HG03066 (cell line): ENCODE data around the gene PIF1.
"Not testable (repeated sequence)": the region's sequence is repeated elsewhere in the genome, so short reads cannot be mapped to it uniquely, and the experiment has no call there.

Experiments
- ATAC-seq: cut with Tn5 transposase; IDR thresholded peaks from one replicate; pipeline ENCODE4 v1.9.1; 2021; ENCODE audit warnings: low read depth; ENCODE audit not compliant: unreplicated experiment

PIF1 gene

GRCh38 chr15:64847876-64848716 lies 22.6 kb upstream of the PIF1 start:
- no peak for ATAC-seq

GRCh38 chr15:64847448-64847847 lies 22.0 kb upstream of the PIF1 start:
- no peak for ATAC-seq

GRCh38 chr15:64847016-64847415 lies 21.6 kb upstream of the PIF1 start:
- ATAC-seq, result no peak

- ATAC-seq, result no peak
Measured at GRCh38 chr15:64845831-64846595, 20.6 kb upstream of the PIF1 start.

- ATAC-seq, result no peak
Measured at GRCh38 chr15:64845183-64845611, 19.8 kb upstream of the PIF1 start.

GRCh38 chr15:64844576-64845145 lies 19.2 kb upstream of the PIF1 start:
- no peak for ATAC-seq

- ATAC-seq, result no peak
Measured at GRCh38 chr15:64843991-64844390, 18.5 kb upstream of the PIF1 start.

- no peak for ATAC-seq
Measured at GRCh38 chr15:64842986-64843561, 17.6 kb upstream of the PIF1 start.

- ATAC-seq, result peak; percentile 1
Measured at GRCh38 chr15:64842096-64842939, 16.9 kb upstream of the PIF1 start.

GRCh38 chr15:64841344-64842095 lies 16.1 kb upstream of the PIF1 start, which contains the start of gene PLEKHO2:
Gene PLEKHO2 (plus strand): TSS chr15:64841915. CDS start chr15:64842017, 102 bp downstream.
- ATAC-seq, result peak; percentile 51

GRCh38 chr15:64841060-64841343 lies 15.6 kb upstream of the PIF1 start:
- ATAC-seq, result no peak

GRCh38 chr15:64837502-64837901 lies 12.1 kb upstream of the PIF1 start:
- no peak for ATAC-seq

GRCh38 chr15:64836023-64836536 lies 10.6 kb upstream of the PIF1 start:
- no peak for ATAC-seq

GRCh38 chr15:64833690-64834089 lies 8.2 kb upstream of the PIF1 start:
- ATAC-seq, result no peak

GRCh38 chr15:64828985-64829384 lies 3.5 kb upstream of the PIF1 start:
- no peak for ATAC-seq

- no peak for ATAC-seq
Measured at GRCh38 chr15:64824929-64825430, 467 bp downstream of the PIF1 start.

- no peak for ATAC-seq
Measured at GRCh38 chr15:64816452-64816851, 9.0 kb downstream of the PIF1 start.

GRCh38 chr15:64814965-64815364 lies 10.5 kb downstream of the PIF1 start:
- ATAC-seq, result not testable (repeated sequence)

GRCh38 chr15:64814283-64814682 lies 11.2 kb downstream of the PIF1 start:
- not testable (repeated sequence) for ATAC-seq
